Hepatocyte (in vitro differentiated cells): ENCODE results near the gene PCP4. TPM values are rescaled to one million over a fixed set of nuclear protein-coding genes. Genes with fewer than 3 reads are reported as not detected.

Experiments used
- DNase-seq: peaks from one replicate; pipeline ENCODE4 v3.0.0-alpha.2; 2016; ENCODE audit warnings: low spot score
- H2AFZ ChIP-seq: fragments of 200-600 bp; sonication (generic); 2 replicates; pipeline ENCODE4 v1.6.0; 2016; ENCODE audit warnings: antibody characterized with exemption, mild to moderate bottlenecking
- H3K27ac ChIP-seq: fragments of 200-600 bp; sonication (generic); 2 replicates; pipeline ENCODE4 v1.5.1; 2016; ENCODE audit warnings: mild to moderate bottlenecking
- H3K27me3 ChIP-seq: fragments of 200-600 bp; sonication (generic); 2 replicates; pipeline ENCODE4 v1.6.1; 2016
- H3K36me3 ChIP-seq: fragments of 200-600 bp; sonication (generic); replicated peaks from 2 replicates; pipeline ENCODE4 v1.5.1; 2016; ENCODE audit warnings: low read depth; ENCODE audit not compliant: insufficient read depth
- H3K4me1 ChIP-seq: fragments of 200-600 bp; sonication (generic); 2 replicates; pipeline ENCODE4 v1.5.1; 2016; ENCODE audit warnings: mild to moderate bottlenecking, moderate library complexity; ENCODE audit not compliant: insufficient read depth
- H3K4me2 ChIP-seq: fragments of 200-600 bp; sonication (generic); 2 replicates; pipeline ENCODE4 v1.6.0; 2016
- H3K4me3 ChIP-seq: fragments of 200-600 bp; sonication (generic); 2 replicates; pipeline ENCODE4 v1.5.1; 2016; ENCODE audit warnings: mild to moderate bottlenecking
- H3K79me2 ChIP-seq: fragments of 200-600 bp; sonication (generic); 2 replicates; pipeline ENCODE4 v1.6.0; 2017; ENCODE audit warnings: mild to moderate bottlenecking
- H3K9me2 ChIP-seq: fragments of 200-600 bp; sonication (generic); replicated peaks from 2 replicates; pipeline ENCODE4 v1.6.0; 2017; ENCODE audit warnings: mild to moderate bottlenecking; ENCODE audit not compliant: insufficient read depth
- H3K9me3 ChIP-seq: fragments of 200-600 bp; sonication (generic); 2 replicates; pipeline ENCODE4 v1.5.1; 2016; ENCODE audit warnings: low read depth, mild to moderate bottlenecking
- H4K20me1 ChIP-seq: fragments of 200-600 bp; sonication (generic); 2 replicates; pipeline ENCODE4 v1.6.0; 2016; ENCODE audit warnings: mild to moderate bottlenecking; ENCODE audit not compliant: insufficient read depth, poor library complexity, severe bottlenecking
- CTCF ChIP-seq: fragments of 200-600 bp; sonication (generic); IDR thresholded peaks from 2 replicates; pipeline ENCODE4 v1.5.1; 2016; ENCODE audit warnings: antibody characterized with exemption, mild to moderate bottlenecking; ENCODE audit not compliant: poor library complexity
- EZH2 ChIP-seq: fragments of 200-600 bp; sonication (generic); IDR thresholded peaks from 2 replicates; pipeline ENCODE4 v1.6.1; 2016; ENCODE audit warnings: antibody characterized with exemption, mild to moderate bottlenecking, borderline replicate concordance
- EZH2phosphoT487 ChIP-seq: fragments of 200-600 bp; sonication (generic); IDR thresholded peaks from one replicate; pipeline ENCODE4 v1.6.1; 2018; ENCODE audit warnings: antibody characterized with exemption, mild to moderate bottlenecking, low read depth, moderate library complexity; ENCODE audit not compliant: unreplicated experiment, severe bottlenecking
- WGBS: methylation state at CpG from one replicate; pipeline ENCODE4 v1.1.6; 2016; ENCODE audit warnings: low lambda C conversion rate; ENCODE audit errors: missing lambda C conversion rate; 5-methylcytosine and 5-hydroxymethylcytosine counted together
- polyA plus RNA-seq: library from polyadenylated mRNA; unstranded; fragments of >200 nt; fragmentation: Nextera tagmentation; extraction: Ambion mirVana; gene quantifications from 2 replicates; pipeline ENCODE4 v1.2.1, GENCODE V29; 2016
- total RNA-seq: library from RNA; depleted of rRNA; stranded (reverse); fragments of >200 nt; gene quantifications from 2 replicates; pipeline ENCODE4 v1.2.3, GENCODE V29; 2014

The PCP4 gene
- total and polyA plus RNA-seq, 2 experiments from 2014 or later = 1.2 to 6.9 TPM

DNA sequence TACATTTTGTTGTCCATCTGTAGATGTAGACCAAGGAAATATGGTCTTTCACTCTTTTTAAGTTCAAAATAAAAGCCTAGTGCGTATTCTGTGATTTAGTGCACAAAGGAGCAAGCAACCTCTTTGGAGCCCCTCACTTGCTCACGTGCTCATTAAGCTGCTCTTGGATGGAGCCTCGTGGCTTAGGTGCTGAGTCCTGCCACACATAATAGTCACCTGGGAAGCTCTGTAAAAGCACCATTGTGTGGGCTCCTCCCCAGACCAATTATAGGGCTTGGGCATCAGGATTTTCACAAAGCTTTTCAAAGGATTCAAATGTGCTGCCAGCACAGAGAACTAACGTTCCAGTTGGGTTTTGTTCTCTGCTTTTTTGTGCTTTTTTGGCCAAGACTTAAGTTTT is 85.0 kb downstream of the PCP4 start:
- no peak overlapping the region for H2AFZ ChIP-seq
- H3K36me3 ChIP-seq = no peaks in the 10 kb centered on the region
- H3K4me2 ChIP-seq = no peak overlapping the region
- no peak overlapping the region for H3K27ac ChIP-seq
- DNase-seq = no peak
- no peak for TF ChIP-seq CTCF
- TF ChIP-seq EZH2 = no peak
- no peak for TF ChIP-seq EZH2phosphoT487
- H3K4me3 ChIP-seq = no peak overlapping the region
- peaks cover 5% of the 10 kb centered on the region for H3K4me1 ChIP-seq
- WGBS = 75% methylated on average over 4 of the region's 4 CpGs
- no peaks in the 10 kb centered on the region for H3K9me2 ChIP-seq
- H3K79me2 ChIP-seq = no peaks in the 10 kb centered on the region
- no peaks in the 10 kb centered on the region for H4K20me1 ChIP-seq
- no peaks in the 10 kb centered on the region for H3K9me3 ChIP-seq
- peaks cover 5% of the 10 kb centered on the region for H3K27me3 ChIP-seq

GRCh38 chr21:39954570-39954969 is 87.3 kb downstream of the PCP4 start:
- H3K36me3 ChIP-seq = no peaks in the 10 kb centered on the region
- TF ChIP-seq CTCF (no peak), EZH2 (no peak), EZH2phosphoT487 (no peak)
- WGBS = 89% methylated on average over 10 of the region's 10 CpGs

GRCh38 chr21:39955326-39955725 is 88.1 kb downstream of the PCP4 start:
- H3K9me3 ChIP-seq = no peaks in the 10 kb centered on the region
- H3K36me3 ChIP-seq = no peaks in the 10 kb centered on the region
- no peaks in the 10 kb centered on the region for H4K20me1 ChIP-seq
- TF ChIP-seq EZH2phosphoT487 = no peak
- no peak for TF ChIP-seq EZH2
- no peak for TF ChIP-seq CTCF
- H3K4me1 ChIP-seq = peaks cover 5% of the 10 kb centered on the region
- H3K27ac ChIP-seq = no peak overlapping the region
- H3K27me3 ChIP-seq = peaks cover 5% of the 10 kb centered on the region
- WGBS = 92% methylated on average over 4 of the region's 4 CpGs
- H3K9me2 ChIP-seq = no peaks in the 10 kb centered on the region
- no peak for DNase-seq
- H3K4me2 ChIP-seq = no peak overlapping the region
- no peak overlapping the region for H2AFZ ChIP-seq
- H3K4me3 ChIP-seq = no peak overlapping the region
- no peaks in the 10 kb centered on the region for H3K79me2 ChIP-seq

More at GRCh38 chr21:39954570-39954969, 87.3 kb downstream of the PCP4 start:
- Histone ChIP-seq H3K27ac (no peak overlapping the region), H3K4me1 (peaks cover 5% of the 10 kb centered on the region), H3K79me2 (no peaks in the 10 kb centered on the region), H3K4me3 (no peak overlapping the region), H3K27me3 (peaks cover 5% of the 10 kb centered on the region), H3K4me2 (no peak overlapping the region), H3K9me2 (no peaks in the 10 kb centered on the region), H3K9me3 (no peaks in the 10 kb centered on the region), H4K20me1 (no peaks in the 10 kb centered on the region), H2AFZ (no peak overlapping the region)
- DNase-seq = no peak

DNA sequence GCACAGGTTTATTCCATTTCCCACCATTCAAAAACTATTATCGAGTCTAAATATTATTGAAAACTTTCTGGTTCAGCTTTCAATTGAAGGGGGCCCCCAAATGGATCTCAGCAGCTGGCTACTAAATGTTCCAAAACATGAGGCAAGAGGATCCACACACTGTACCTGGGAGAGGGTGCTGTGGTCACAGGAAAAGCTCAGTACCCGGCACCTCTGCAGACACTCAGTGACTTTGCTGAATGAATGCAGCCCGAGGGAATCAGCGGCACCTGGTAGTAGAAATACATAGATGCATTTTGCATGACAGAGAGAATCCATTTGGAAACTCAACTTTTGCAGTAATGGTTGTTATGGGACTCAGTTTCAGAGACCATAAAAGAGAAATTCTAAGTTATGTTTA is 89.3 kb downstream of the PCP4 start:
- no peak overlapping the region for H3K4me2 ChIP-seq
- H3K27ac ChIP-seq = no peak overlapping the region
- H4K20me1 ChIP-seq = no peaks in the 10 kb centered on the region
- no peaks in the 10 kb centered on the region for H3K27me3 ChIP-seq
- no peak overlapping the region for H3K4me3 ChIP-seq
- no peaks in the 10 kb centered on the region for H3K36me3 ChIP-seq
- TF ChIP-seq EZH2phosphoT487 (no peak), CTCF (no peak), EZH2 (no peak)
- no peak for DNase-seq
- H2AFZ ChIP-seq = no peak overlapping the region
- WGBS = 90% methylated on average over 4 of the region's 4 CpGs
- H3K9me3 ChIP-seq = no peaks in the 10 kb centered on the region
- H3K4me1 ChIP-seq = peaks cover 5% of the 10 kb centered on the region
- H3K9me2 ChIP-seq = no peaks in the 10 kb centered on the region
- H3K79me2 ChIP-seq = no peaks in the 10 kb centered on the region
